Stimulated activated CD4-positive, alpha-beta T cell treated with anti-CD3 and anti-CD28 coated beads, Interleukin-4, amount 100 ng/mL, for 1 hour (primary cell): Measurements from ENCODE around the gene HS3ST4.

Source experiments
- DNase-seq: peaks from one replicate; pipeline ENCODE4 v3.0.0-alpha.2; 2020

HS3ST4 gene

DNA sequence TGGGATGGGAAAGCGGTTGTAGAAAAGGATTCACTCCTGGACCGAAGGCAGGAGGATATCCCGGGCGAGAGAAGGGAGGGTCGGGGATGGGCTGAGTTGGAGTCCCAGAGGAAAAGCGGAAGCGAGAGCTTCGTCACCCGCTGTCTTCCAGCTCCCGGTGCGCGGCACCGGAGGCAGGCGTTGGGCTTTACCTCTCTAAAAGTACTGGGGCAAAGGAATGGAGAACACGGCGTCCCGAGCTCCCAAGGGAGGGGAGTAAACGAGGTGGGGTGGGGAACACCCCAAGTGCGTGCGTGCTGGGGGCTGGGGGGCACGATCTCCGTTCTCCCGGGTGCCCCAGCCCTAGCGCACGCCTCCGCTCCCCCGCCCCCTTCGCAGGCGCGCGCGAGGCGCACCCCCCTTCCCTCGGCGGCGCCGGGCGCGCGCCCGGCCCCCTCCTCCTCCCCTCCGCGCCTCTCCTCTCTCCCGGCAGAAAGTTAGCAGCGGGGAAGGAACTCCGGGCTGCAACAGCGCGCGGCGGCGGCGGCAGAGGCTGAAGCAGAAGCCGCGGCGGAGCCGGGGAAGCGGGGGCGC is at the start of gene HS3ST4:
HS3ST4 (plus strand) TSS at position 441 of the 573 bp plus-strand sequence.
- DNase-seq: no peak

DNA sequence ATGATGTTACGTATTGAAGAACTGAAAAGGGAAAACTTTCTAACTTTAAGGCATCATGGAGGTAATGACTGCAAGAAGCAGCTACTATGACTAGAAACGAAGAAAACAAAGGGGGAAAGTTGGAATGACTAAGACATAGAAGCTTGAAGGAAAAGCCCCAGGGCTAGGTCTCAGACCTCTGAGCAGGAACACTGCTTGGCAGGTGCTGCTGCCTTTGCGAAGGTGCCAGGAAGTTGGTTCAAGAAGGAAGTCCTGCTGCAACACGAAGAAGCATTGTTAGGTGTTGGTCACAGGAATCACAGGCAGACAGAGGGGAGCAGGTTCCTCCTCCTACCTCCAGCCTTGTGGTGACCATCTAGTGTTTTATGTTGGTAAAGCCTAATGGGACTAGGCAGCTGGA is 48.1 kb upstream of the HS3ST4 start:
- no peak for DNase-seq

GRCh38 chr16:25656639-25657038 is 35.1 kb upstream of the HS3ST4 start:
- no peak for DNase-seq

GRCh38 chr16:25676820-25677219 is 14.9 kb upstream of the HS3ST4 start:
- DNase-seq: no peak

DNA sequence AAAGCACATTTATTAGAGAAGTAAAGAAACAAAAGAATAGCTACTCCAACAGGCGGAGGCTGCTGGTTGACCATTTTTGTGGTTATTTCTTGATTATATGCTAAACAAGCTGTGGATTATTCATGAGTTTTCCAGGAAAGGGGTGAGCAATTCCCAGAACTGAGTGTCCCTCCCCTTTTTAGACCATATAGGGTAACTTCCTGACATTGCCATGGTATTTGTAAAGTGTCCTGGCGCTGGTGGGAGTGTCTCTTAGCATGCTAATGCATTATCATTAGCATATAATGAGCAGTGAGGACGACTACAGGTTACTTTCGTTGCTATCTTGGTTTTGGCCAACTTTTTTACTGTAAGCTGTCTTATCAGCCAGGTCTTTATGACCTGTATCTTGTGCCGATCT is 12.2 kb upstream of the HS3ST4 start:
- DNase-seq: no peak

GRCh38 chr16:25689137-25689836 is 2.5 kb upstream of the HS3ST4 start:
- no peak for DNase-seq

- DNase-seq: no peak
Observed at GRCh38 chr16:25690552-25691143, 1.1 kb upstream of the HS3ST4 start.

GRCh38 chr16:25692351-25692741 is 587 bp downstream of the HS3ST4 start:
- DNase-seq: no peak

DNA sequence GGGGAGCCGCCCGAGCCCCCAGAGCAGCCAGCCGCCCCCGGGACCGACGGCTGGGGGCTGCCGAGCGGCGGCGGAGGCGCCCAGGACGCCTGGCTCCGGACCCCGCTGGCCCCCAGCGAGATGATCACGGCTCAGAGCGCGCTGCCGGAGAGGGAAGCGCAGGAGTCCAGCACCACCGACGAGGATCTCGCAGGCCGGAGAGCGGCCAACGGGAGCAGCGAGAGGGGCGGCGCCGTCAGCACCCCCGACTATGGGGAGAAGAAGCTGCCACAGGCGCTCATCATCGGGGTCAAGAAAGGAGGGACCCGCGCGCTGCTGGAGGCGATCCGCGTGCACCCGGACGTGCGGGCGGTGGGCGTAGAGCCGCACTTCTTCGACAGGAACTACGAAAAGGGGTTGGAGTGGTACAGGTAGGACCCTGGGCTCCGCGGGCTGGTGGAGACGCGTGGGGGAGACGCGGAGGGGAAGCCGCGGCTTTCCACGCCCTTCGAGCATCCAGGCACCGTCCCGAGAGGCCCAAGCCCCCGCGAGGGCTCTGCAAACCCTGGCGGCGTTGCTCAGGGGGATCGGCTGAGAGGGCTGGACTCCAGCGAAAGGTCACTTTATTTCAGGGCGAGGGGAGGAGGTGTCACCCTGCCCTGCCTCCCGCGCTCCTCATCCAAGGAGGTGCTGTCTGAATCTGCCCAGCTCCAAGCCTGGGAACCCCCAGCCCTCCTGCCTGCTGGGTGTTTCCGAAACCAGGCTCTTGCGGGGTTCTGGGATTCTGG is 1.2 kb downstream of the HS3ST4 start:
- DNase-seq: no peak

DNA sequence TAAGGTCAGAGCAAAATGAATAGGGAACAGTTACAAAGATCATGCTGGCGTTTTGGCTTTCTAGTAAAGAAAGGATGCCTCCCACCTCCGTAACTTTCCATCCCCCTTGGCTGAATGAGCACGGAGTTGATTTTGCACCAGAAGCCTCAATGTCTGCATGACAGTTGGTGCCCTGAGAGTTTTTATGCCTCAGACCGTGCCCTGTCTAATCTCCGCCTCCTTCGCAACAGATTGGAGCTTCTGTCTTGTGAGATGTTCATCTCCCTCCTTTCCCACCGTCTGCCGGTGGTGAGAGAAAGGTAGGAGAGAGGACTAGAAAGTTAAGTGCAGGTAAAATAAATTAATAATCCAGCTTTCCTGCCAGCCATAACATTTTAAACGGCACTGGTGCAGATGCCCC is 1.9 kb downstream of the HS3ST4 start:
- no peak for DNase-seq

DNA sequence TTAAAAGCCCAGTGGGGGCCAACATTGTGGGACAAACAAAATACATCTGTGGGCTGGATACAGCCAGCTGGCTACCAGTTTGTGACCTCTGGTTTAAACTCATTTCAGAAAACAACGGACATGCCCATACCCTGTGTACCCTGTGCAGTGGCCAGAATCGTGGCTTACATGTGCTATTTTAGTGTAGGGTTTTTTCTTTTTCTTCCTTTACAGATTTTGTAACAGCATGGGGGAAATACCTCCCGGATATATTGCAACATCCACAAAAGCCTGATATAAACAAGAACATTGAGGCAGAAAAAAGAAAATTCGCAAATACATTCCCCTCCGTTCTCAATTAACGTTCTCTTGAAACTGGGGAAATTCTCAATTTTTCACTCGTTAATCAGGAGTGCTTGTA is 7.3 kb downstream of the HS3ST4 start:
- no peak for DNase-seq

DNA sequence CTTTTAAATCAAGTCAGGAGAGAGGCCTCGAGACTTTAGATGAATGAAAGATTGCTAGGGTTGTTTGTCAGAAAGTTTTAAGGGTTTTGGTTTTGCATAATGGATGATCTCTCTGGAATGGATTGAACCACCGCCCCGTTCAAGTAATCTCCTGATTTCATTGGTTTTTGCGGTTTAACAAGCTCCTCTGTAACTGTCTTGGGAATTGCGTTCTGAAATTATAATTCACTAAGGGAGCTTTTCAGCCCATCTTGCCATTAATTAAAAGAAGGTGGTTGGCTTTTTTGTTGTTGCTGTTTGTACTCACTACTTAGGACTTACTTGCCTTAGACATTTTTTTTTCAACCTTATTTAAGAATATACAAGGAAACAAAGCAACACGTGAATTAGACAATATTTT is 8.8 kb downstream of the HS3ST4 start:
- no peak for DNase-seq

GRCh38 chr16:25707553-25707952 is 15.8 kb downstream of the HS3ST4 start:
- DNase-seq: no peak

- no peak for DNase-seq
Observed at GRCh38 chr16:25707982-25708583, 16.3 kb downstream of the HS3ST4 start.

DNA sequence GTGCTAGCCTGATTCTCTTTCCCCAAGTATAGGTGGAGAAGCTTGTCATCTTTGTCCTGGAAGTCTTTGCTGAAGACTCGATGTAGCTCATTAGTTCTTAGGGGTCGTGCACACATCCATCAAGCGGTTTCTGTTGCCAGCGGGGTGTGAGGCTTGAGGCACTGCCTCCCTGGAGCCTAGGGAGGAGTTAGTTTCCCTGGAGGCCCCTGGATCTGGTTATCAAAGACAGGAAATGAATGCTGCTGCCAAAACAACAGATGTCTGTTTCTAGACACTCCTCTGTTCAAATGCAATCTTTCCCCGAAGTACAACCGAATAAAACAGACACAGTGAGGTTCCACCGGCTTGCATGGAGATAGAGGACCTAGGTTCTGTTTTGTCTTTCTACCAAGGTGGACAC is 17.5 kb downstream of the HS3ST4 start:
- no peak for DNase-seq

- no peak for DNase-seq
Observed at GRCh38 chr16:25713785-25714570, 22.2 kb downstream of the HS3ST4 start.

DNA sequence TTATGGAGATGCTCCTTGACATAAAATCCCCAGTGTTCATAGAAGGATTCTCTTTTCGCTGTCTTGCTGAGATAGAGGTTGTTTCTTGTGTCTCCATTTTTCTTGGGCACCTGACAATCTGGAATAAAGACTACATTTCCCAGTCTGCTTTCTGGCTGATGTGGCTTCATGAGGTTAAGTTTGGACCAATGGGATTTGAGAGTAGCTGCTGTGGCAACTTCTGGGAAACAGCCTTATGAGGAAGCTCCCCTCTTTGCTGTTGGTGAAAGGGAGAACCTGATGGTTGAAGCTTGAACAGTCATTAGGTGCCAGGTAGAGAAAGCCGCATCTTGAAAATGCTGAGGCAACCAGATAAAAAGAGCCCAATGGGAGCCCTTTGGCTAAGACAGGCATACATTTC is 24.4 kb downstream of the HS3ST4 start:
- no peak for DNase-seq

- DNase-seq: no peak
Observed at GRCh38 chr16:25721439-25721838, 29.7 kb downstream of the HS3ST4 start.

DNA sequence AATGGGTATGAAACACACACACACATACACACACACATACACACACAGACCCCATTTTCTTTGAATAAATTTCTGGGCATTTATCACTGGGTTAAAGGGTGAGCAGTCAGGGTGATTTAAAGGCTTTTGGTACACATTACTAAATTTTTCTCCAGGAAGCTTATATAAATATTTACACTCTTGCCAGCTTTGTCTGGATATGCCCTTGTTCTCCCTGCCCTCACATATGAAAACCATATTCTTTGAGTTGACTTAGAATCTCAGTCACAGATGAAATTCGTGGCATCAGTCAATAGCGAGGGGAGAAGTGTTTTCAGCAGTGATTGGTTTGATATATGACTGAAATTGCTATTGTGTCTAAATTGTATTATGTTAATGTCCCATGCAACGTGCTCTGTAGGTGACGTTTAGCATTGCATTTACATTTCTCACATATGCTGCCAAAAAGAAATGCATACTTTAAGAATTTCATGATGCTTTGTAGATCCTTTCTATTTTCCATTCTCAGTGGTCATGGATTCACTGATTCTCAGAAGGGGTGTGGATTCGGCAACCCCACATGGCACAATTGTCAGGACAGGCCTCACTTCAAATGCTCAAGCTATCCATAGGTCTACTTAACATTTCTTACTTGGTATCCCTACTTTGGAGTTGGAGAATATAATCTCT is 34.8 kb downstream of the HS3ST4 start:
- no peak for DNase-seq

- DNase-seq: no peak
Observed at GRCh38 chr16:25729188-25729915, 37.6 kb downstream of the HS3ST4 start.

- DNase-seq: no peak
Observed at GRCh38 chr16:25730396-25730795, 38.6 kb downstream of the HS3ST4 start.
